ENCODE data around the gene CFAP157. TPM values are rescaled to one million over a fixed set of nuclear protein-coding genes. Genes with fewer than 3 reads are reported as not detected.
A peak's percentile ranks its signal among the peaks of the same experiment; 100 is the strongest.

CFAP157 gene
- total RNA-seq, 1 donor from 2014 or later: not detected

DNA sequence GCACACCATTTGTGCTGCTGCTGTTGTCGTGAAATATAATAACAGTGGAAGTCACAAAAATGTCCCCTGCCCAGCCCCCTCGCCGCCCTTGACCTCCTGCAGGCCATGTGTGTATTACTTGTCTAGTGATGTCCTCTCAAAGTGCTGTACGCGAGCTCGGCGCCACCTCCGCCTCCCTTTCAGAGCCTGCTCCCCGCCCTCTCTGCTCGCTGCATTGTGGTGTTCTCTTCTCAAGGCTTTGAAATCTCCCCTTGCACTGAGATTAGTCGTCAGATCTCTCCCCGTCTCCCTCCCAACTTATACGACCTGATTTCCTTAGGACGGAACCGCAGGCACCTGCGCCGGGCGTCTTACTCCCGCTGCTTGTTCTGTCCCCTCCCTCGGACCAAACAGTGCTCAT is 14.7 kb upstream of the CFAP157 start:
- no peak for DNase-seq (ENCODE audit: low read depth in 2 of 2)

DNA sequence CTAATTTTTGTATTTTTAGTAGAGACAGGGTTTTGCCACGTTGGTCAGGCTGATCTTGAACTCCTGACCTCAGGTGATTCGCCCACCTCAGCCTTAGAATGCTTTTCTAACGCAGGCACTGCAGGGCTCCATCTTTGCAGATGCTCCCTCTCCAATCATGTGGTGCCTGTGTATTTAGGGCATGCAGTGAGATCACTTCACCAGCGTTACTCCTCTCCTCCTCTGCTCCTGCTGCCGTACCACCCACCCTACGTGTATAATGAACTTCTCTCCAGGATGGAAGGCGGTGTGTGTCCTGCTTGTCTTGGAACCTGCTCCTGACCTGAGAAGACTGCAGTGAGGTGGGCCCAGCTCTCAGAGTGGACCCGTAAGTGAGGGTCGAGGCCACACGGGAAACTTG is 13.6 kb upstream of the CFAP157 start:
- no peak for DNase-seq (ENCODE audit: low read depth in 2 of 2)

DNA sequence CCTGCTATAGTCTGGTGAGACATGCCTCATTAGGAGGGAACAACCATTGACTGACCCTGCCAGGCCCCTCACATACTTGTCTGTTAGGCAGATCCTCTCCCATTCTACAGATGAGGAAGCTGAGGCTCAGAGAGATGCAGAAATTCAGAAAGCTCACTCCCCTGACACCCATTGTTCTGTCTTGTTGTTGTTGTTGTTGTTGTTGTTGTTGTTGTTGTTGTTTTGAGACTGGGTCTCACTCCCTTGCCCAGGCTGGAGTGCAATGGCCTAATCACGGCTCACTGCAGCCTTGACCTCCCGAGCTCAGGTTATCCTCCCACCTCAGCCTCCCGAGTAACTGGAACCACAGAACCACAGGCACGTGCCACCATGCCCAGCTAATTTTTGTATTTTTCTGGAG is 13.1 kb upstream of the CFAP157 start:
- no peak for DNase-seq (ENCODE audit: low read depth in 2 of 2)

DNA sequence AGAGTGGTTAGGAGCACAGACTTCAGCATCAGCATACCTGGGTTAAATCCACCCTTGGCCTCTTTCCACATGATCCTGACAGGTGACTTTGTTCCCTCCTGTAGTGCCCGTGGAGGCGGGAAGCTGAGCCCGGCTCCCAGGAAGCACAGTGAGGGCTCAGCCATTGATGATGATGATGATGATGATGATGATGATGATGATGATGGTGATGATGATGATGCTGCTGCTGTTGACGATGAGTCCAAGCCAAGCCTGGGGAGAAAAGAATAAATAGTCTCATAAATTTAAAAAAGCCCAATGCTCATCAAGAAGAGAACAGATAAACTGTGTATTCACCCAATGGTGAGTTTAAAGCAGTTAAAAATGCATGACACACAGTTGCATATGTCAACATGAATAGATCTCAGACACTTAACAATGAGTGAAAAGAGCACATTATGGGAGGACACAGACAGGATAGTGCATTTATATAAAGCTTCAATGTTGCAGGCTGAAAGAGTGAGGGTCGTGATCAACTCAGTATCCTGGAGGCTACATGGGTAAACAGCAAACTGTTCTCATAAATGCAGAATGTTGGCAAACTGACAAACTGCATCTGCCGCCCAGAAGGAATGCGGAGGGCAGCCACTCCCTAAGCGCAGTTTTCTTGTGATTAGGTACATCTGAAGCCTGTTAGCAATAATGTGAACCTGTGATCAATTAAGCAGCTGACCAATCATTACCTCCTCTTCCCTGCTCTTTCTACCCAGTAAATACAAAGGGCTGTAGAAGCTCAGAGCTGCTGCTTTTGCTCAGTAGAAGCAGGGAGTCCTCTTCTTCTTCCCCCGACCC is 11.7 kb upstream of the CFAP157 start:
- DNase-seq (ENCODE audit: low read depth in 2 of 2): no peak

DNA sequence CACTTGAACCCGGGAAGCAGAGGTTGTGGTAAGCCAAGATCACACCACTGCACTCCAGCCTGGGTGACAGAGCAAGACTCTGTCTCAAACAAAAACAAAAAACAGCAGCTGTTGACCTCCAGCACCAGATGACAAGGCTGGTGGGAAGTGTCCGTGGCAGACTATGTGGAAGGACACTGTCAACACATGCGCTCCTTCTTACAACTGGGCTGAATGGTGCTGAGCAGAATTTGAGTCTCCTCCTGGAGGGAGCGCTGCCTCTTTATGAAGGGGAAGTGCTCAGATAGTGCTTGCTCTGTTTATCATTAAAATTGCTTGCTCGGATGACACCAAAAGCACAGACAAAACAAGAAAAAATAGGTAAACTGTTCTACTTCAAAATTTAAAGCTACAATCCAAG is 9.2 kb upstream of the CFAP157 start:
- DNase-seq (ENCODE audit: low read depth in 2 of 2): no peak

DNA sequence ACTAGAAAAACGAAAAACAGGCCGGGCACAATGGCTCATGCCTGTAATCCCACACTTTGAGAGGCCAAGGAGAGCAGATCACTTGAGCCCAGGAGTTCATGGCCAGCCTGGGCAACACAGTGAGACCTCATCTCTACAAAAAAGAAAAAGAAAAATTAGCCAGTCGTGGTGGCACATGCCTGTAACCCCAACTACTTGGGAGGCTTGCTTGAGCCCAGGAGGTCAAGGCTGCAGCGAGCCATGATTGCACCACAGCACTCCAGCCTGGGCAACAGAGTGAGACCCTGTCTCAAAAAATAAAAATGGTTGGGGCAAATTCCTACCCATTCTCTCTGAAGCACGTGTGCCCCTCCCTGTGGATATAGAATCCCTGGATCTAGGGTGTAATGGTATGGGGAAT is 8.4 kb upstream of the CFAP157 start:
- DNase-seq (ENCODE audit: low read depth in 2 of 2): no peak

DNA sequence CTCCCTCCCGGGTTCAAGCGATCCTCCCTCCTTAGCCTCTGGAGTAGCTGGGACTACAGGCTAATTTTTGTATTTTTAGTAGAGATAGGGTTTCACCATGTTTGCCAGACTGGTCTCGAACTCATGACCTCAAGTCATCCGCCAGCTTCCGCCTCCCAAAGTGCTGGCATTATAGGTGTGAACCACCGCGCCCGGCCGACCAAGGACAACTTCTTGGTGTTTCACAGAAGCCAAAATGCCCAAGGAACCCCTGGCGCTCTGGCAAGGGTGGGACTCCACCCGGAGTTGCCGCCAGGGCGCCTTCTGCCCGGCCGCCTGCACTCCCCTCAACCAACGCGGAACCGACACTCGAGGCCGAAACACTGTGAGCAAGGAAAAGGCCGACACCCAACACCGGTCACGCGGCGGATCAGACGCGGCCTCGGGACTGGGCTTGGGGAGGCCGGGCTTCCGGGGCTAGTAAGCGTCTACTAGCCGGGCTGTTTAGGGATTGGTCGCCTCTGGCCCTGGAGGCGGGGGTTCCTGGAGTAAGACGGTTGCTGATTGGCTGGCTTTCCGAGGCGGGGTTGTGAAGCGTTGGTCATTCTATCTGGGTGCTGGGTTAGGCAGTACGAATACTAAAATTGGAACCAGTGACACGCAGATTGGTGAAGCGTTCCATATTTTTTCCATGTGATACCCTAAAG is 7.7 kb upstream of the CFAP157 start:
- DNase-seq (ENCODE audit: low read depth in 2 of 2): peak; percentile 93 to 97

DNA sequence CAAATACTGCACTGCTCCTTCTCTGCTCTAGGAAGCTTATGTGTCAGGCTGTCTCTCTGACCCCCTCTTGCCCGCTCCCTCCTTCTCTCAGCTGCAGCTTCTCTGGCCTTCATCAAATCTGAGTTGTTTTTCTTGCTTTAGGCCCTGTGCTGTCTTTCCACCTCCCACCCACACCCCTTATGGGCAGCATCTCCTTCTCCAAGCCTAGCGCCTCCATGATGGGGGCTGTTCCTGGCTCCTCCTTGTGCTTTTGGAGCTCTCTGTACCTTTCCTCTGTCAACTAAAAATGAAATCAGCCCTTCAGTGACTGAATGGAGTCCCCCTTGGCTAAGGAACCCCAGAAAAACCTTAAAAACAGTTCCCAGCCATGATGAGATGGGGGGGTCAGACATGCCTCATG is 6.6 kb upstream of the CFAP157 start:
- no peak for DNase-seq (ENCODE audit: low read depth in 2 of 2)

DNA sequence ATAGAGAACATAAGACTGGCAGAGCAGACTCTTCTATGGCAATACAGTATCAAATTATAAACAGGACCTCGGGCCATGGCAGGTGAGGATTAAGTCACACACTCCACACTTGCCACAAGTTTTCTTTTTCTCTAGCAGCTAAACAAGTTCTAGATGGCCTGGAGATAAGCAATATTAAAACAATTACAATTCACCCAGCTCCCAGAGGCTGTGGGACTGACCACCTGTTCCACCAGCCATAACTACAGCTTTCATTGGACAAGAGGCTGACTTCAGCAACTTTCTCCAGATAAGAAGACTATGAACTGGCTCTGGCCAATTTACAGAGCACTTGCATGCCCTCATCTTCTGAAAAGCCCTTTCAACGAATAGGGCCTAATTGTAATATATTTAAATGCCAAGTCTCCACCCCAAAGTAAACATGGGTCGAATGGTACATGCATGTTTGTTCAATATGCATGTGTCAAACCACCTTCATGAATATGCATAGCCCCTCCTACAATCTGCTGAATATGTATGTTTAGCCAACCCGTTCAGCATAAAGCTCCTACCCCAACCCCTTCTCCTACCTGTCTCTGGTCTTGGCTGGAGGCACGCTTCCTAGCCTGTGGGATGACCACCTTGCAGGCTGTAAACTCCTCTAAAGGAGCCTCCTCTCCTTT is 6.1 kb upstream of the CFAP157 start:
- DNase-seq (ENCODE audit: low read depth in 2 of 2): no peak

DNA sequence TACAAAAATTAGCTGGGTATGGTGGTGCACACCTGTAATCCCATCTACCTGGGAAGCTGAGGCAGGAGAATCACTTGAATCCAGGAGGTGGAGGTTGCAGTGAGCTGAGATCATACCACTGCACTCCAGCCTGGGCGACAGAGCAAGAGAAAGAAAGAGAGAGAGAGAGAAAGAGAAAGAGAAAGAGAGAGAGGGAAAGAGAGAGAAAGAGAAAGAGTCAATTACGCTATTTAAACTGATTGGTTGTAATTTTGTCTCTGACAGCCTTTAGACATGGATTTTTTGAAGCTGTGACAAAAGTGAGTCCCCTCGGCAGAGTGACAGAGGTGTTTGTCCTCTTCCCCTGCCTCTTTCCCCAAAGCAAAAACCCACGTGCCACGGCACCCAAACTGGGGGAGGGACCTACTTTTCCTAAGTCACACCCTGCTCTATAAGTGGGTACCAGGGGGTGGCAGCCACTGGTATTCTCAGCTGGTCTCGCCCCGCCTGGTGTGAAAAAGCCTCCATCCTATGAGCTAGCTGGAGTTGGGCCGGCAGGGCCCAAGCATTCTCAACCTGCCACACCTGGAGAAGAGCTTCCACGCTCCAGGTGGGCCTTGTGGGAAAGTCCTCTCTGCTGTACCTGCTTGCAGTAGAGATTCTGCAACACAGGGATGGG is 3.4 kb upstream of the CFAP157 start:
- DNase-seq (ENCODE audit: low read depth in 2 of 2): no peak

DNA sequence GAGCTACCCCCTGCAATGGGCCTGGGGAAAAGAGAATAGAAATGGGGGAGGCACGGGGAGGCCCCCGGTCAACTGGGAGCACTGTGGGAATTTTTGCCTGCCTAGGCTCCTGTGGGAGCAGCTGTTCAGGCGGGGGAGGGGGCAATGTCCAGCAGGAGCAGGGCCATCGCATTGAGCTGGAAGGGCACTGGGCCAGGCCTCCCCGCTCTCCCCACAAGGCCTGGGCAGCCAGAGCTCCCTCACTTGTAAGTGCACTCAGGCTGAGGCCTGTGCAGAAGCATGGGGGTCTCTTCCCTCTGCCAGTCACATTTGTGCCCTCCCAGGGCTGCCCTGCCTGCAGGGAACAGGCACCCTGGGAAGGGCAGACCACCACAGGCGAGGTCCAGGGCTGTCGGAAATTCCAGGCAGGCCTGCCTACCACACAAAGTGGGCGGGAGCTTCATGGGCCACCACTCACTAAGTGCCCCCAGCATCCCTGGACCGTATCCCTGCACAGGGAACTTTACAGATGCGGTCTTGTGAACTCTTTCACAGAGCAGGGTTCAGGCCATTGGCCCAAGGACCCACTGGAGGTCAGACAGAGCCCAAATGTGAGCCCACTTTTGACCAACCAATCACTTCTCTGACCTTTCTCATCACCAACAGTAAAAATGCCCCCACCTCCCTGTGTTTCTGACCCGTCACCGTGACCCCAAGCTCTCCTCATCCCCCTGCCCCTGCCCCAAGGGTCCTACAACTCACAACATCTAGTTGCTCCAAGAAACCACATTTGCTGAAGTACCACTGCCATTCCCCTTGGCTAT is 1.0 kb upstream of the CFAP157 start:
- no peak for DNase-seq (ENCODE audit: low read depth in 2 of 2)

DNA sequence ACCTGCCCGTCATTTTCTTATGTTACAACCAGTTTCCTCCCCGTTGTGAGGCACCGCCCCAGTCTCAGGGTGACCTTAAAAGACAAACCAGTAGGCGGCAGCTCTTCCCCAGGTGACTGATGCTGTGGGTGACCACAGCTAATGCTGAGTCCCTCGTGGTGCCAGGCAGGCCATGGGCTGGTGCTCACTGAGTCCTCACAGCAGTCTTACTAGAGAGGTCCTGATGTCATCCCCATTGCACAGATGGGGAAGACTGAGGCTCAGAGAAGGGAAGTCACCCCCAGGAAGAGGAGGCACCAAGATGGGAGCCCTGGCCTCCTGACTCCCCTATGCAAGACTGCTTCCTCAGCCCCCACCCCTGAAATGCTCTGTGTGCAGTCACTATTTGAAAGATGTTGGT is 978 bp downstream of the CFAP157 start:
- DNase-seq (ENCODE audit: low read depth in 2 of 2): peak in 1 of 2 donors; percentile 25

DNA sequence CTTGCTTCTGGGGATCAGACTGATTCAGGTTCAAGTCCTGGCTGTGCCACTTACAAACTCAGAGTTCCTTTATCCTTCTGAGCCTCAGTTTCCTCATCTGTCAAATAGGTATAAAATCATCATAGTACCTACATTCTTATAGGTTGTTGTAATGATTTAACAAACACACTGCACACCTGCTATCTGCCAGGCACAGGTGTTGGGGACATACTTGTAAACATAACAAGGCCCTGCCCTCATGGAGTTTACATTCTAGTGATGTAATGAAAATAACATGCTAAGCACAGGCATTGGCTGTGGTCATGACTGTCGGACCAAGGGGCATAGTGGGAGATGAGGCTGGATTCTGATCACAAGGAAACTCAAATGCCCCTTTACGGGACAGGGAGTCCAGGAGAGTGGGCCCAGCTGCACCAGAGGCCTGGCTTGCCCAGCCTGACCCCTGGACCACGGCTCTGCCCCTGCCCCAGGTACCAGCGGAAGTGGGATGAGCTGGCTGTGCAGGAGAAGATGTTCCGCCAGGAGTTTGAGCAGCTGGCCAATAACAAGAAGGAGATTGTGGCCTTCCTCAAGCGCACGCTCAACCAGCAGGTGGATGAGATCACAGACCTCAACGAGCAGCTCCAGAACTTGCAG is 2.3 kb downstream of the CFAP157 start:
- DNase-seq (ENCODE audit: low read depth in 2 of 2): no peak

DNA sequence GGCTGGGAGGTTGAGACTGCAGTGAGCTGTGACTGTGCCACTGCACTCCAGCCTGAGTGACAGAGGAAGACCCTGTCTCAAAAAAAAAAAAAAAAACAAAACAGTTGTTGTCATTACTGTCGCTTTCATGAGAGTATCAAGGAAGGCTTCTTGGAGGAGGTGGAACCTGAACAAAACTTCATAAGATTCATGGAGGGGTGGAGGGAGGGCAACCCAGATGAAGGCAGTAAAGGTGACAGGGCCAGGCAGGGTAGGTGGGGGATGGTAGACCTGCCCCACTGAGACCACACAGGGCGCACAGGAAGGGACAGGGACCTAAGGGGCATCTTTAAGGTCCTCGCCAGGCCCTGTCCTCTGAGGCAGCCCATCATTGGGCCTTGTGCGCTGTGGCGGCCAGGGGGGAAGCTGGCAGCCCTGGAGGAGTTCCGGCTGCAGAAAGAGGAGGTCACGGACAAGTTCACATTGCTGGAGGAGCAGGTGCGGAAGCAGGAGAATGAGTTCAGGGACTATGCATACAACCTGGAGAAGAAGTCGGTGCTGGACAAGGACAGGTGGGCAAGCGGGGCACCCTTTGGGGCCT is 3.5 kb downstream of the CFAP157 start:
- no peak for DNase-seq (ENCODE audit: low read depth in 2 of 2)

DNA sequence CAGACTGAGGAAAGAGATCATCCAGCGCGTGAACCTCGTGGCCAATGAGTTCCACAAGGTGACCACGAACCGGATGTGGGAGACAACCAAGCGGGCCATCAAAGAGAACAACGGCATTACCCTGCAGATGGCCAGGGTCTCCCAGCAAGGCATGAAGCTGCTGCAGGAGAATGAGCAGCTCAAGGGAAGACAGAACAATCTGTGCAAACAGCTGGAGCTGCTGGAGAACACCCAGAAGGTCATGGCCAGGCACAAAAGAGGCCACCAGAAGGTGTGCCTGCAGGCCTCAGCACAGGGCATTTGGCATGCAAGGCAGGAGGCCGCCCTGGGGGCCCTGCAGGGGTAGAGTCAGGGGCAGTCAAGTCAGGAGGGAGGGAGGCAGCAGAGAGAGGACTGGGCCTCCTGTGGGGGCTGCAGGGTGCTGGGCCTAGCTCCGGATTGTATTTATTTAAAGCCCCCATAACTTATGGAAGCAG is 4.5 kb downstream of the CFAP157 start:
- DNase-seq (ENCODE audit: low read depth in 2 of 2): no peak

DNA sequence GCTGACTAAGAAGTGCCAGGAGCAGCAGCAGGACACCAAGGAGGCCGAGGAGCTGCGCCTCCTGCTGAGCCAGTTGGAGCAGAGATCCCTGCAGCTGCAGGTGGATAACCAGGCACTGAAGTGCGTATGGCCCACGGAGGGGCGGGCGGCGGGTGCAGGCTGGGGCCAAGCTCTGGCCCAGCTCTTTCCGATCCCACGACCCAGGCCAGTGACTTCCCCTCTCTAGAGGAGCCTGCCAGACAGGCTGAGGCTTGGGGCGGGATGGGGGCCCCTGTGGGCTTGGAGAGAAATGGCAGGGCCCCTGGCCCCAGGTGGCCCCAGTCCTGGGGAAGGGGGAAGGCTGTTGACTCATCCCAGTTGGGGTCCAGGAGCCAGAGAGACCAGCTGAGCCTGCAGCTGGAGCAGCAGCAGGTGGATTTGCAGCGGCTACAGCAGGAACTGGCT is 5.1 kb downstream of the CFAP157 start:
- DNase-seq (ENCODE audit: low read depth in 2 of 2): no peak

DNA sequence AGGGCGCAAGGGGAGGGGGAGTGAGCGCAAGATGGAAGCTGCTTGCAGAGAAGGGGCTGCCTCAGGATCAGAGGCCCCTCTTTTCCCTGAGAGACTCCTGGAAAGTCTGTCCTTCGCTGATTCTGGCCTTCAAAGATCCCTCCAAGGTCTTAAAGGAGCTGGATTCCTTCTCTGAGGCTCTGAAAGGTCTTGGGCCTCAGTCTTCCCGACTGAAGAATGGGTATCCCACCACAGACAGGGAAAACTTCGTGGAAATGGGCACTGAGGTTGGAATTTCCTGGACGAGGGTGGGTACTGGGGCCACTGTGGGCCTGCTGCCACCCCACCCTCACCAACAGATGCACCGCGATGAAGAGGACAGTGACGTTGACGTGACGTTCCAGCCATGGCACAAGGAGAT is 5.6 kb downstream of the CFAP157 start:
- no peak for DNase-seq (ENCODE audit: low read depth in 2 of 2)

DNA sequence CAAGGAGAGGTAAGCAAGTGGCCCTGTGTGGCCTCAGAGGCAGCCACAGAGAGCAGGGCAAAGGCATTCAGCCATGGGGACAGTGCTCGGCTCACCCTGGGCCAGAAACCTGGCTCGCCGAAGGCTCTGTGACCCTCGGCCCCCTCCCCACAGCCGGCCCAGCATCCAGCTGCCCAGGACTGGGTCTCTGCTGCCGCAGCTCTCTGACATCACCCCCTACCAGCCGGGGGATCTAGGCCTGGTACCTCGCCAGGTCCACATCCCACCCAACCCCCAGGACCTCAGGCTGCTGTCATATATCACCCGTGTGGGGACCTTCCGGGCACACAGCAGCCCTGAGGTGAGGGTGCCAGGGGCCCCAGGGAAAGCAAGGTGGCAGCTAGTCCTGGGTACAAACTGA is 6.1 kb downstream of the CFAP157 start:
- no peak for DNase-seq (ENCODE audit: low read depth in 2 of 2)

DNA sequence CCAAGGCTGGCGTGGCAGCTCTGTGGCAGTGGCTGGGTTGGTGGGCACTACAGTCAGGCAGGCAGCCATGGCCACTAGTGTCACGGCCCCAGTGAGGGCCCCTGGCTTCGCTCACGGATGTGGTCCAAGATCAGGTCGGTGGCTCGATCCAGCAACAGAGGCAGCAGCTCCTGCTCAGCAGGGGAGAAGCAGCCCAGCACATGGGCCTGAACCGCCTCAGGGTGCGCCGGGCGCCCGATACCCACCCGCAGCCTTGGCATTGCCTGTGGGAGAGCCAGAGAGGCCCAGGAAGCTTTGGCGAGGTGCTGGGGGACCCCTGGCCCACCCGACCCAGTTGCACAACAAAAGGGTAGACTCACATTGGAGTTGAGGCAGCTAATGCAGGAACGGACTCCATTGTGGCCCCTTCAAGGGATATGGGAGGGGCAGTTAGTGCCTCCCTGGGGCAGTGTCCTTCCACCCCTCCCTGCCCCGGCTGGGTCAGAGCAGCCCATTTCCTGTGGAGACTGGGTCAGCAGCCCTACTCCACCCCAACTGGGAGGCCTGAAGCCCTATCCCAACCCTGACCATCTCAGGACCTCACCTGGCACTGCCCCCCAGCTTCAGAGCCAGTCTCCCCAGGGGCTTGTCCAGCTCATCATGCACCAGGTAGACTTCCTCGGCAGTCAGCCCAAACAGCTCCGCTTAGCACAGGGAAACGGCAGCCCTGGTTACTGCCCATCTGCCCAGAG is 7.4 kb downstream of the CFAP157 start:
- DNase-seq (ENCODE audit: low read depth in 2 of 2): no peak
